ENCODE data around the gene SYT5. TPM values are rescaled to one million over a fixed set of nuclear protein-coding genes. Genes with fewer than 3 reads are reported as not detected.
"Not testable (repeated sequence)": the region's sequence is repeated elsewhere in the genome, so short reads cannot be mapped to it uniquely, and the experiment has no call there.

The SYT5 gene
- total and polyA plus RNA-seq, 4 donors: 11.5 to 115 (median 70.5) TPM

- DNase-seq (ENCODE audit: low read depth in 4 of 6, low spot score in 6 of 6): peak in 2 of 6 donors; percentile 53 to 62
- 3% methylated on average over 33 of the region's 33 CpGs for WGBS (ENCODE audit: insufficient coverage)
- peaks cover 54% of the 10 kb centered on the region for H3K27me3 ChIP-seq (ENCODE audit: control insufficient read depth, insufficient read depth, low read length)
Measured at GRCh38 chr19:55160128-55160985, 19.7 kb downstream of the SYT5 start.

GRCh38 chr19:55158848-55159749 is 21.0 kb downstream of the SYT5 start:
- Histone ChIP-seq H3K4me1 (ENCODE audit: control insufficient read depth, insufficient read depth, low read length) (peaks cover 16% of the 10 kb centered on the region), H3K36me3 (ENCODE audit: control insufficient read depth, insufficient read depth, low read length) (no peaks in the 10 kb centered on the region), H3K27ac (ENCODE audit: low read depth, low read length) (no peak overlapping the region), H3K9me3 (ENCODE audit: control insufficient read depth, insufficient read depth, low read length) (no peaks in the 10 kb centered on the region), H3K27me3 (ENCODE audit: control insufficient read depth, insufficient read depth, low read length) (peaks cover 57% of the 10 kb centered on the region), H3K4me3 (ENCODE audit: low read depth, low read length) (no peak overlapping the region)
- no peak for DNase-seq (ENCODE audit: low read depth in 4 of 6, low spot score in 6 of 6)
- 71% methylated on average over 18 of the region's 18 CpGs for WGBS (ENCODE audit: insufficient coverage)

More at GRCh38 chr19:55160128-55160985, 19.7 kb downstream of the SYT5 start:
- Histone ChIP-seq H3K36me3 (ENCODE audit: control insufficient read depth, insufficient read depth, low read length) (no peaks in the 10 kb centered on the region), H3K9me3 (ENCODE audit: control insufficient read depth, insufficient read depth, low read length) (no peaks in the 10 kb centered on the region), H3K4me3 (ENCODE audit: low read depth, low read length) (no peak overlapping the region), H3K4me1 (ENCODE audit: control insufficient read depth, insufficient read depth, low read length) (peaks cover 16% of the 10 kb centered on the region), H3K27ac (ENCODE audit: low read depth, low read length) (no peak overlapping the region)

- no peak overlapping the region for H3K4me3 ChIP-seq (ENCODE audit: low read depth, low read length)
- no peak for DNase-seq (ENCODE audit: low read depth in 4 of 6, low spot score in 6 of 6)
- H3K27ac ChIP-seq (ENCODE audit: low read depth, low read length): no peak overlapping the region
- peaks cover 16% of the 10 kb centered on the region for H3K4me1 ChIP-seq (ENCODE audit: control insufficient read depth, insufficient read depth, low read length)
- WGBS (ENCODE audit: insufficient coverage): 56% methylated on average over 4 of the region's 4 CpGs
- H3K27me3 ChIP-seq (ENCODE audit: control insufficient read depth, insufficient read depth, low read length): peaks cover 57% of the 10 kb centered on the region
- no peaks in the 10 kb centered on the region for H3K36me3 ChIP-seq (ENCODE audit: control insufficient read depth, insufficient read depth, low read length)
- no peaks in the 10 kb centered on the region for H3K9me3 ChIP-seq (ENCODE audit: control insufficient read depth, insufficient read depth, low read length)
Measured at GRCh38 chr19:55158423-55158822, 21.7 kb downstream of the SYT5 start.

GRCh38 chr19:55157064-55157908 is 22.8 kb downstream of the SYT5 start, which contains the start of gene TNNI3:
TSS of gene TNNI3 (minus strand) at chr19:55157732. CDS start at chr19:55157589, 143 bp downstream.
- no peak for DNase-seq (ENCODE audit: low read depth in 4 of 6, low spot score in 6 of 6)
- WGBS (ENCODE audit: insufficient coverage): 43% methylated on average over 24 of the region's 39 CpGs
- Histone ChIP-seq H3K4me3 (ENCODE audit: low read depth, low read length) (no peak within 1 kb of the TSS), H3K4me1 (ENCODE audit: control insufficient read depth, insufficient read depth, low read length) (peaks cover 16% of the 10 kb centered on the region), H3K27me3 (ENCODE audit: control insufficient read depth, insufficient read depth, low read length) (peaks cover 52% of the 10 kb centered on the region), H3K36me3 (ENCODE audit: control insufficient read depth, insufficient read depth, low read length) (no peaks in the 10 kb centered on the region), H3K9me3 (ENCODE audit: control insufficient read depth, insufficient read depth, low read length) (no peaks in the 10 kb centered on the region), H3K27ac (ENCODE audit: low read depth, low read length) (no peak within 1 kb of the TSS)

- peak in 2 of 6 donors; percentile 47 to 77 for DNase-seq (ENCODE audit: low read depth in 4 of 6, low spot score in 6 of 6)
- WGBS (ENCODE audit: insufficient coverage): under 1% methylated on average over 41 of the region's 52 CpGs
- Histone ChIP-seq H3K36me3 (ENCODE audit: control insufficient read depth, insufficient read depth, low read length) (no peaks in the 10 kb centered on the region), H3K4me3 (ENCODE audit: low read depth, low read length) (peak overlapping the region; percentile 16), H3K4me1 (ENCODE audit: control insufficient read depth, insufficient read depth, low read length) (peaks cover 16% of the 10 kb centered on the region), H3K9me3 (ENCODE audit: control insufficient read depth, insufficient read depth, low read length) (no peaks in the 10 kb centered on the region), H3K27me3 (ENCODE audit: control insufficient read depth, insufficient read depth, low read length) (peaks cover 44% of the 10 kb centered on the region), H3K27ac (ENCODE audit: low read depth, low read length) (no peak overlapping the region)
Measured at GRCh38 chr19:55156202-55157063, 23.7 kb downstream of the SYT5 start.

GRCh38 chr19:55155784-55156183 is 24.3 kb downstream of the SYT5 start:
- not testable (repeated sequence) for H3K27ac ChIP-seq (ENCODE audit: low read depth, low read length)

GRCh38 chr19:55153652-55154264 is 26.3 kb downstream of the SYT5 start:
- WGBS (ENCODE audit: insufficient coverage): 87% methylated on average over 10 of the region's 12 CpGs
- Histone ChIP-seq H3K9me3 (ENCODE audit: control insufficient read depth, insufficient read depth, low read length) (no peaks in the 10 kb centered on the region), H3K27ac (ENCODE audit: low read depth, low read length) (no peak overlapping the region), H3K36me3 (ENCODE audit: control insufficient read depth, insufficient read depth, low read length) (no peaks in the 10 kb centered on the region), H3K27me3 (ENCODE audit: control insufficient read depth, insufficient read depth, low read length) (peaks cover 36% of the 10 kb centered on the region), H3K4me3 (ENCODE audit: low read depth, low read length) (no peak overlapping the region), H3K4me1 (ENCODE audit: control insufficient read depth, insufficient read depth, low read length) (peaks cover 16% of the 10 kb centered on the region)
- no peak for DNase-seq (ENCODE audit: low read depth in 4 of 6, low spot score in 6 of 6)

More at GRCh38 chr19:55155784-55156183, 24.3 kb downstream of the SYT5 start:
- Histone ChIP-seq H3K4me1 (ENCODE audit: control insufficient read depth, insufficient read depth, low read length) (peaks cover 16% of the 10 kb centered on the region), H3K27me3 (ENCODE audit: control insufficient read depth, insufficient read depth, low read length) (peaks cover 37% of the 10 kb centered on the region), H3K4me3 (ENCODE audit: low read depth, low read length) (peak overlapping the region; percentile 16)
- WGBS (ENCODE audit: insufficient coverage): 8% methylated on average over 5 of the region's 5 CpGs
- DNase-seq (ENCODE audit: low read depth in 4 of 6, low spot score in 6 of 6); H3K36me3 ChIP-seq (ENCODE audit: control insufficient read depth, insufficient read depth, low read length); H3K9me3 ChIP-seq (ENCODE audit: control insufficient read depth, insufficient read depth, low read length): not testable (repeated sequence)

GRCh38 chr19:55152017-55152416 is 28.1 kb downstream of the SYT5 start:
- peak in 1 of 6 donors; percentile 70 for DNase-seq (ENCODE audit: low read depth in 4 of 6, low spot score in 6 of 6)
- Histone ChIP-seq H3K4me1 (ENCODE audit: control insufficient read depth, insufficient read depth, low read length) (peaks cover 14% of the 10 kb centered on the region), H3K36me3 (ENCODE audit: control insufficient read depth, insufficient read depth, low read length) (no peaks in the 10 kb centered on the region), H3K4me3 (ENCODE audit: low read depth, low read length) (no peak overlapping the region), H3K27ac (ENCODE audit: low read depth, low read length) (no peak overlapping the region), H3K27me3 (ENCODE audit: control insufficient read depth, insufficient read depth, low read length) (peaks cover 42% of the 10 kb centered on the region), H3K9me3 (ENCODE audit: control insufficient read depth, insufficient read depth, low read length) (no peaks in the 10 kb centered on the region)
